HG03066 (cell line): ENCODE results near the gene ACTR3.

ENCODE experiments used
- ATAC-seq: cut with Tn5 transposase; IDR thresholded peaks from one replicate; pipeline ENCODE4 v1.9.1; 2021; ENCODE audit warnings: low read depth; ENCODE audit not compliant: unreplicated experiment

The ACTR3 gene

GRCh38 chr2:113963965-113964364, 74.1 kb downstream of the ACTR3 start:
- no peak for ATAC-seq

- no peak for ATAC-seq
These were observed 74.5 kb downstream of the ACTR3 start for GRCh38 chr2:113964436-113964835.

- ATAC-seq: no peak
These were observed 75.3 kb downstream of the ACTR3 start for GRCh38 chr2:113965228-113965627.

GRCh38 chr2:113965644-113966043, 75.8 kb downstream of the ACTR3 start:
- ATAC-seq: peak; percentile 70

- no peak for ATAC-seq
These were observed 76.3 kb downstream of the ACTR3 start for GRCh38 chr2:113966171-113966570.

- ATAC-seq: peak; percentile 46
These were observed 76.9 kb downstream of the ACTR3 start for GRCh38 chr2:113966832-113967231.

- no peak for ATAC-seq
These were observed 77.4 kb downstream of the ACTR3 start for GRCh38 chr2:113967272-113967671.

- ATAC-seq: no peak
These were observed 82.9 kb downstream of the ACTR3 start for GRCh38 chr2:113972766-113973165.

GRCh38 chr2:113973810-113974209, 83.9 kb downstream of the ACTR3 start:
- ATAC-seq: no peak

- ATAC-seq: no peak
These were observed 84.8 kb downstream of the ACTR3 start for GRCh38 chr2:113974727-113975126.

- no peak for ATAC-seq
These were observed 86.5 kb downstream of the ACTR3 start for GRCh38 chr2:113976277-113976928.

- no peak for ATAC-seq
These were observed 87.3 kb downstream of the ACTR3 start for GRCh38 chr2:113977060-113977659.

GRCh38 chr2:113977660-113978523, 88.0 kb downstream of the ACTR3 start:
- no peak for ATAC-seq

- ATAC-seq: no peak
These were observed 88.8 kb downstream of the ACTR3 start for GRCh38 chr2:113978524-113979190.

- no peak for ATAC-seq
These were observed 89.6 kb downstream of the ACTR3 start for GRCh38 chr2:113979191-113980128.

GRCh38 chr2:113980946-113981345, 91.1 kb downstream of the ACTR3 start:
- ATAC-seq: no peak

GRCh38 chr2:113981404-113982134, 91.7 kb downstream of the ACTR3 start:
- ATAC-seq: no peak

GRCh38 chr2:113985554-113986397, 95.9 kb downstream of the ACTR3 start:
- no peak for ATAC-seq
